HG03565 (cell line): ENCODE results near the gene HGD.
A peak's percentile ranks its signal among the peaks of the same experiment; 100 is the strongest.

Experiments used
- ATAC-seq: cut with Tn5 transposase; IDR thresholded peaks from one replicate; pipeline ENCODE4 v1.9.1; 2021; ENCODE audit warnings: mild to moderate bottlenecking, moderate library complexity; ENCODE audit not compliant: unreplicated experiment

HGD gene

GRCh38 chr3:120596116-120596852, 85.8 kb downstream of the HGD start, which contains the start of gene NDUFB4:
Gene NDUFB4, plus strand, starts transcription at chr3:120596336. Its CDS starts 24 bp downstream, at chr3:120596360.
- ATAC-seq, result peak; percentile 95

- ATAC-seq, result no peak
Measured at GRCh38 chr3:120595788-120596115, 86.3 kb downstream of the HGD start.

GRCh38 chr3:120587332-120587975, 94.6 kb downstream of the HGD start:
- ATAC-seq, result no peak
